Neural progenitor cell (in vitro differentiated cells): ENCODE measurements around the gene VAMP1. TPM values are rescaled to one million over a fixed set of nuclear protein-coding genes. Genes with fewer than 3 reads are reported as not detected.
A peak's percentile ranks its signal among the peaks of the same experiment; 100 is the strongest.

Experiments
- DNase-seq: peaks from one replicate; pipeline ENCODE4 v3.0.0-alpha.2; 2016; ENCODE audit warnings: low spot score
- H2AFZ ChIP-seq: fragments of 200-600 bp; sonication (generic); replicated peaks from 2 replicates; pipeline ENCODE4 v1.6.1; 2016; ENCODE audit warnings: antibody characterized with exemption
- H3F3A ChIP-seq: fragments of 200-600 bp; sonication (generic); 2 replicates; pipeline ENCODE4 v1.6.1; 2016; ENCODE audit warnings: antibody characterized with exemption, low read depth
- H3K27ac ChIP-seq: fragments of 200-600 bp; sonication (generic); 2 replicates; pipeline ENCODE4 v1.5.1; 2016; ENCODE audit warnings: mild to moderate bottlenecking
- H3K27me3 ChIP-seq: fragments of 200-600 bp; sonication (generic); 2 replicates; pipeline ENCODE4 v1.6.1; 2016; ENCODE audit warnings: mild to moderate bottlenecking, moderate library complexity
- H3K36me3 ChIP-seq: fragments of 200-600 bp; sonication (generic); 2 replicates; pipeline ENCODE4 v1.5.1; 2016
- H3K4me1 ChIP-seq: fragments of 200-600 bp; sonication (generic); 2 replicates; pipeline ENCODE4 v1.6.1; 2016; ENCODE audit warnings: mixed run types
- H3K4me2 ChIP-seq: fragments of 200-600 bp; sonication (generic); 2 replicates; pipeline ENCODE4 v1.6.1; 2016
- H3K4me3 ChIP-seq: fragments of 200-600 bp; sonication (generic); 2 replicates; pipeline ENCODE4 v1.5.1; 2016
- H3K79me2 ChIP-seq: fragments of 200-600 bp; sonication (generic); 2 replicates; pipeline ENCODE4 v1.6.1; 2016; ENCODE audit warnings: low read depth
- H3K9ac ChIP-seq: fragments of 200-600 bp; sonication (generic); 2 replicates; pipeline ENCODE4 v1.6.1; 2016
- H3K9me3 ChIP-seq: fragments of 200-600 bp; sonication (generic); 2 replicates; pipeline ENCODE4 v1.5.1; 2016; ENCODE audit warnings: low read depth
- H4K20me1 ChIP-seq: fragments of 200-600 bp; sonication (generic); 2 replicates; pipeline ENCODE4 v1.6.1; 2016; ENCODE audit warnings: low read depth
- H3K27ac Mint-ChIP-seq: 3 replicates; pipeline ENCODE4 v1.8.0; 2021; ENCODE audit warnings: mixed read lengths
- H3K27me3 Mint-ChIP-seq: 2 replicates; pipeline ENCODE4 v1.8.0; 2022; ENCODE audit warnings: low read depth, mild to moderate bottlenecking, inconsistent platforms, moderate library complexity, mixed read lengths; ENCODE audit not compliant: insufficient read depth
- H3K36me3 Mint-ChIP-seq: 3 replicates; pipeline ENCODE4 v1.8.0; 2021; ENCODE audit warnings: mixed read lengths
- H3K4me1 Mint-ChIP-seq: 3 replicates; pipeline ENCODE4 v1.8.0; 2021; ENCODE audit warnings: mixed read lengths
- H3K4me3 Mint-ChIP-seq: 3 replicates; pipeline ENCODE4 v1.8.0; 2021; ENCODE audit warnings: mild to moderate bottlenecking, moderate library complexity, mixed read lengths
- H3K9me3 Mint-ChIP-seq: 3 replicates; pipeline ENCODE4 v1.8.0; 2020; ENCODE audit warnings: mixed read lengths
- EZH2 ChIP-seq: fragments of 200-600 bp; sonication (generic); IDR thresholded peaks from 2 replicates; pipeline ENCODE4 v1.6.1; 2017; ENCODE audit warnings: antibody characterized with exemption, mild to moderate bottlenecking, moderate library complexity
- EZH2phosphoT487 ChIP-seq: fragments of 200-600 bp; sonication (generic); IDR thresholded peaks from 2 replicates; pipeline ENCODE4 v1.6.1; 2017; ENCODE audit warnings: antibody characterized with exemption
- total RNA-seq: library from RNA; depleted of rRNA; stranded (reverse); fragments of >200 nt; gene quantifications from 2 replicates; pipeline ENCODE4 v1.2.3, GENCODE V29; 2015; ENCODE audit warnings: low replicate concordance
- TF ChIP-seq, protein P1 (sequence below): fragments of 200-600 bp; sonication (generic); IDR thresholded peaks from 2 replicates; pipeline ENCODE4 v1.5.1; 2017; ENCODE audit warnings: antibody characterized with exemption, mild to moderate bottlenecking

Gene VAMP1
- total RNA-seq, 1 donor from 2014 or later, result 14.3 TPM

DNA sequence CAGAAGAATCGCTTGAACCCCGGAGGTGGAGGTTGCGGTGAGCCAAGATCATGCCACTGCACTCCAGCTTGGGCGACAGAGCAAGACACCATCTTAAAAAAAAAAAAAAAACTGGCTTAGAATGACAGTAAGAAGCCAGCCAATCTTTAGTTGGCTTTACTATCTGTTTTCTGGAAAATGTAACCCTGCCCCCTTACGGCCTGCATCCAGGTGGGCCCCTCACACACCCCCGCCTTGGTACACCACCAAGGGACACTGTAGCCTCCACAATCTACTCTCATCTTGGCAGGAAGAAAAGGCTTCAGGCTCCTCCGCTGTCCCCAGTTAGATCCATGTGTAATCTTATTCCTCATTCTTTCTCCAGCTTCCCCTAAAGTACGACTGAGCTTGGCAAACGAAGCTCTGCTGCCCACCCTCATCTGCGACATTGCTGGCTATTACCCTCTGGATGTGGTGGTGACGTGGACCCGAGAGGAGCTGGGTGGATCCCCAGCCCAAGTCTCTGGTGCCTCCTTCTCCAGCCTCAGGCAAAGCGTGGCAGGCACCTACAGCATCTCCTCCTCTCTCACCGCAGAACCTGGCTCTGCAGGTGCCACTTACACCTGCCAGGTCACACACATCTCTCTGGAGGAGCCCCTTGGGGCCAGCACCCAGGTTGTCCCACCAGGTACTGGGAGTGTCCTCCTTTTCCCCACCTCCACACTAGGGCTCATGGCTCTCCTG lies 12.0 kb downstream of the VAMP1 start:
- Histone ChIP-seq H2AFZ (no peak overlapping the region), H3K4me1 (no peaks in the 10 kb centered on the region), H3F3A (peaks cover under 1% of the 10 kb centered on the region), H3K4me2 (no peak overlapping the region), H3K4me3 (no peak overlapping the region), H3K36me3 (no peaks in the 10 kb centered on the region), H3K27me3 (no peaks in the 10 kb centered on the region), H3K27ac (no peak overlapping the region), H3K9ac (no peak overlapping the region), H3K9me3 (no peaks in the 10 kb centered on the region), H4K20me1 (no peaks in the 10 kb centered on the region), H3K79me2 (no peaks in the 10 kb centered on the region)
- Mint-ChIP-seq H3K4me3 (no peak overlapping the region), H3K36me3 (peaks cover 5% of the 10 kb centered on the region), H3K4me1 (peaks cover 2% of the 10 kb centered on the region), H3K27ac (no peak overlapping the region), H3K27me3 (peaks cover 4% of the 10 kb centered on the region), H3K9me3 (no peaks in the 10 kb centered on the region)
- TF ChIP-seq EZH2, result no peak
- TF ChIP-seq, protein P1, sequence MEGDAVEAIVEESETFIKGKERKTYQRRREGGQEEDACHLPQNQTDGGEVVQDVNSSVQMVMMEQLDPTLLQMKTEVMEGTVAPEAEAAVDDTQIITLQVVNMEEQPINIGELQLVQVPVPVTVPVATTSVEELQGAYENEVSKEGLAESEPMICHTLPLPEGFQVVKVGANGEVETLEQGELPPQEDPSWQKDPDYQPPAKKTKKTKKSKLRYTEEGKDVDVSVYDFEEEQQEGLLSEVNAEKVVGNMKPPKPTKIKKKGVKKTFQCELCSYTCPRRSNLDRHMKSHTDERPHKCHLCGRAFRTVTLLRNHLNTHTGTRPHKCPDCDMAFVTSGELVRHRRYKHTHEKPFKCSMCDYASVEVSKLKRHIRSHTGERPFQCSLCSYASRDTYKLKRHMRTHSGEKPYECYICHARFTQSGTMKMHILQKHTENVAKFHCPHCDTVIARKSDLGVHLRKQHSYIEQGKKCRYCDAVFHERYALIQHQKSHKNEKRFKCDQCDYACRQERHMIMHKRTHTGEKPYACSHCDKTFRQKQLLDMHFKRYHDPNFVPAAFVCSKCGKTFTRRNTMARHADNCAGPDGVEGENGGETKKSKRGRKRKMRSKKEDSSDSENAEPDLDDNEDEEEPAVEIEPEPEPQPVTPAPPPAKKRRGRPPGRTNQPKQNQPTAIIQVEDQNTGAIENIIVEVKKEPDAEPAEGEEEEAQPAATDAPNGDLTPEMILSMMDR, result no peak
- no peak for TF ChIP-seq EZH2phosphoT487
- DNase-seq, result no peak

DNA sequence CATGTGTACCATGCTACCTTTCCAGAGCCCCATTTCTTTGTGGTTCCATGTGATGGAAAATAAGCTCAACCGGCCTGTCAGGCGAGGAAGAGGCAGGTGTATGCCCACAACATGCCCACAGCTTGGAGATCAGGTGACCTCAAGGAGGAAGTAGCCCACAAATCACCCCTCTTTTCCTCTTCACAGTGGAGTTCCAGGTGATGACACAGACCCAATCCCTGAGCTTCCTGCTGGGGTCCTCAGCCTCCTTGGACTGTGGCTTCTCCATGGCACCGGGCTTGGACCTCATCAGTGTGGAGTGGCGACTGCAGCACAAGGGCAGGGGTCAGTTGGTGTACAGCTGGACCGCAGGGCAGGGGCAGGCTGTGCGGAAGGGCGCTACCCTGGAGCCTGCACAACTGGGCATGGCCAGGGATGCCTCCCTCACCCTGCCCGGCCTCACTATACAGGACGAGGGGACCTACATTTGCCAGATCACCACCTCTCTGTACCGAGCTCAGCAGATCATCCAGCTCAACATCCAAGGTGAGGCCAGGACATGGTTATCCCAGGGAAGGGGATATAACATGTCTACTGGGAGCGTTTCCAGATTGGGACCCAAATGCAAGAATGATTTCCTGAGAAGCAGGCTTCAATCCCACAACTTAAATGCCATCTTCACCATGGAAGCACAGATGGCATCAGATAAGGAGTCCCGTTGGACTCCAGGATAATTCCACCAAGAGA lies 13.1 kb downstream of the VAMP1 start:
- Histone ChIP-seq H3K4me2 (no peak overlapping the region), H3K27ac (no peak overlapping the region), H2AFZ (no peak overlapping the region), H3F3A (peaks cover 12% of the 10 kb centered on the region), H3K79me2 (no peaks in the 10 kb centered on the region), H3K27me3 (no peaks in the 10 kb centered on the region), H3K9me3 (no peaks in the 10 kb centered on the region), H4K20me1 (no peaks in the 10 kb centered on the region), H3K4me1 (peaks cover 10% of the 10 kb centered on the region), H3K36me3 (no peaks in the 10 kb centered on the region), H3K9ac (no peak overlapping the region), H3K4me3 (no peak overlapping the region)
- TF ChIP-seq, protein P1, result no peak
- no peak for TF ChIP-seq EZH2phosphoT487
- TF ChIP-seq EZH2, result no peak
- Mint-ChIP-seq H3K27ac (no peak overlapping the region), H3K36me3 (peaks cover 5% of the 10 kb centered on the region), H3K4me3 (no peak overlapping the region), H3K27me3 (peaks cover 5% of the 10 kb centered on the region), H3K9me3 (no peaks in the 10 kb centered on the region), H3K4me1 (peaks cover 10% of the 10 kb centered on the region)
- DNase-seq, result no peak

DNA sequence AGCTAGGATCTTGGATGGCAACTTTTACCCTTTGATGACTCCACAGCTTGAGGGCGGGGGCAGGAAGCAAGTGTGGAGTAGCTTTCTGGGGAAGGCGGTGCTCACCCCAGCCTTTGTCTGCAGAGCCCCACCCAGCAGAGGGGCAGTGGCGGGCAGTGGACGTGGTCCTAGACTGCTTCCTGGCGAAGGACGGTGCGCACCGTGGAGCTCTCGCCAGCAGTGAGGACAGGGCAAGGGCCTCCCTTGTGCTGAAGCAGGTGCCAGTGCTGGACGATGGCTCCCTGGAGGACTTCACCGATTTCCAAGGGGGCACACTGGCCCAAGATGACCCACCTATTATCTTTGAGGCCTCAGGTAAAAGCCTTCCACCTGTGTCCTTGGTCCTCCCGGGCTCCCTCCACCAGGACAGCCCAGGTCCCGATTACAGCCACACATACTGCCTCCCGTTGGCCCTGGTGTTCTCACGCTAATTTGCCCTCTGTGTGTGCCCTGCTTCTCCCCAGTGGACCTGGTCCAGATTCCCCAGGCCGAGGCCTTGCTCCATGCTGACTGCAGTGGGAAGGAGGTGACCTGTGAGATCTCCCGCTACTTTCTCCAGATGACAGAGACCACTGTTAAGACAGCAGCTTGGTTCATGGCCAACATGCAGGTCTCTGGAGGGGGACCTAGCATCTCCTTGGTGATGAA lies 17.4 kb downstream of the VAMP1 start:
- H3K4me3 Mint-ChIP-seq, result peak overlapping the region; percentile 24
- H3K4me3 ChIP-seq, result no peak overlapping the region
- TF ChIP-seq, protein P1, result no peak
- TF ChIP-seq EZH2, result no peak
- TF ChIP-seq EZH2phosphoT487, result no peak
- H4K20me1 ChIP-seq, result no peaks in the 10 kb centered on the region
- no peak overlapping the region for H3K9ac ChIP-seq
- H2AFZ ChIP-seq, result peak overlapping the region; percentile 42
- no peaks in the 10 kb centered on the region for H3K9me3 ChIP-seq
- no peaks in the 10 kb centered on the region for H3K9me3 Mint-ChIP-seq
- peaks cover 38% of the 10 kb centered on the region for H3K4me1 ChIP-seq
- peaks cover 3% of the 10 kb centered on the region for H3K27me3 Mint-ChIP-seq
- DNase-seq, result no peak
- H3K27me3 ChIP-seq, result no peaks in the 10 kb centered on the region
- H3K36me3 Mint-ChIP-seq, result no peaks in the 10 kb centered on the region
- H3K27ac ChIP-seq, result peak overlapping the region; percentile 91
- H3K4me2 ChIP-seq, result peak overlapping the region; percentile 77
- H3K36me3 ChIP-seq, result no peaks in the 10 kb centered on the region
- peaks cover 38% of the 10 kb centered on the region for H3F3A ChIP-seq
- peak overlapping the region; percentile 1 for H3K27ac Mint-ChIP-seq
- peaks cover 34% of the 10 kb centered on the region for H3K4me1 Mint-ChIP-seq
- no peaks in the 10 kb centered on the region for H3K79me2 ChIP-seq
